AML-193 (cell line): Measurements from ENCODE around the gene LZTS2.

ENCODE experiments used
- DNase-seq, 2 experiments: peaks; one replicate each; lab custom pipeline; 2025; lab: John Stamatoyannopoulos, UW

Gene LZTS2

DNA sequence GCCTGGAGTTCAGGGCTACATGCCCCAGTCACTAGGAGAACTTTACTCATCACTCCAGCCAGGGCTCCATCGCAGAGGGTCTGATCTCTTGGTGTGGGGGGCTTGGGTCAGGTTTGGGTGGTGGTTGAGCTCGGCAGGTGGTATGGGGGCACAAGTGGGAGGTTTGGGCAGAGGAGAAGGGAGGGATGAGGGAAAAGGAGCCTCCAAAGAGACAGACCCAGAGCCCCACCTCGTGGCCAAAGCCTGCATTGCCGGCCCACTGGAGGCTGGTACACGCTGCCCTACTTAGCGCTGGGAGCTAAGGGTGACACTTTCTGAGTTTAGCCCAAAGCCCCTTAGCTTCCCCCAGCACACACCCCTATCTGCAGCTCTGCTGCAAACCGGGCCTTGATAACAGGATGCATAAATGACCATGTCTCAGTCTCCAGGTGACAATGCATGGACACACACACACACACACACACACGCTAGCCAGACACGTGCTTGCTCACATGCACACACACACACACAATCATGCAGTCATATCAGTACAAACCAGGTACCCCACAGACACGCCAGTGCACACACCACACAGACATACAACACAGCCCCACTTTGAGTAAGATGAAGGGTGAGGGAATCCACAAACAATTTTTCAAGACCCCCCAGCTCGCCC lies 14.7 kb downstream of the LZTS2 start:
- peak; percentile 42 to 46 for DNase-seq

DNA sequence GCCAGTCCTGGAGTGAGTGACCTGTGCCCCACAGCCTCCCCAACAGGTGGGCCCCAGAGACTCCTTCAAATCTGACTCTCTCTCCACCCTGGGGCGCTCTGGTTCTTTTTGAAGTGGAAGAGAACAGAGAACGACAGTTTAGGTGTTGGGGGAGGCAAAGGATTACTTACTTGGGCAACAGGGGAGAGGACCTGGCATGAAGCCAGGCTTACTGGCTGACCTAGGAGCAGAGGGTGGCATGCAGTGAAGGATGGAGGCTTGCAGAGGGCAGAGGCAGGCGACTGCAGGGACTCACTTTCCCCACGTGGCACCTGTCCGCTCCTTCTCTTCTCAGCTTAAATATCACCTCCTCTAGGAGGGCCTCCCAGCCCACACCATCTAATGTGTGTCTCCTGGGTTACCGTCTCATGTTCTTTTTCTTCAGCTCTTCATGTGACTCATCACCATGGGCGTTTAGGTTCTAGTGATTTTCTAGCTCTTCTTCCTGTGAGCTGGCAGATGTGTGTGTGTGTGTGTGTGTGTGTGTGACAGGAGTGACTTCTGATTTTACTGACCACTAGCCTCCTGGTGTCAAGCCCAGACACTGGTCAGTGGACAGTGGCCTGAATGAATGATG lies 15.5 kb downstream of the LZTS2 start:
- no peak for DNase-seq

DNA sequence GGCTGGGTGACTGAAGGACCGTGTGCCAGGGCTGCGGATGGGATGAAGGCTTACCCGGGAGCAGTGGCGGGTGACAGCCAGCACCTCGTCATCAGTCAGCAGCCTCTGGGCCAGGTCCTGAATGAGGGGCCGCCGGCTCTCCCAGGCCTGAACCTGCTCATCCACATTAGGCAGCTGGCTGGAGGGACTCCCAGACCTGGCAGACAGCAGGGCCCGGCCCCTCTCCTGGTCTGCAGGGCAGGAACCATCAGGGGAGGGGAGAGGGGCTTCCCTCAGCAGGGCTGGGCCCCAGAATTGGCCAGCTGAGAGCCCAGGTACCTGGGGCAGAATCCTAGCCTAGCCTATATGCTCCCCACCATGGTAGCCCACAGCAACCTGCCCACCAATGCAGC lies 16.0 kb downstream of the LZTS2 start:
- DNase-seq: no peak

DNA sequence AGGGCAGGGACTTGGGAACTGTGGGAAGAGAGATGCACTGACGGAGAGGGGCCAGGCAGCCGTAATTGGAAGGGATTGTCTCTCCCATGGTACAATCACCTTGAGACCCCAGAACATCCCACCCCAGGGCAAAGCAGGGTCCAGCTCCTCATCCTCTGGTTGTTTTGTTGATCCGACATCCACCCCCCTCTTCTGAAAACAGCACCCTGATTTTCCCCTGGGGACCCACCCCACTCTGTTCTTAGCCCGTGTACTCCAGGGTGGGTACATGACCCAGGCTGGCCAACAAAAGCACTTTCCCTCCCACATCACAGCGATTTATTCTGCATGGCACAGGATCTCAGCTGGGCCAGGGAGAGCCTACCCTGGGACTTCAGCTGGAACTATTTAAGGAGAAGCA lies 17.2 kb downstream of the LZTS2 start:
- DNase-seq: no peak

DNA sequence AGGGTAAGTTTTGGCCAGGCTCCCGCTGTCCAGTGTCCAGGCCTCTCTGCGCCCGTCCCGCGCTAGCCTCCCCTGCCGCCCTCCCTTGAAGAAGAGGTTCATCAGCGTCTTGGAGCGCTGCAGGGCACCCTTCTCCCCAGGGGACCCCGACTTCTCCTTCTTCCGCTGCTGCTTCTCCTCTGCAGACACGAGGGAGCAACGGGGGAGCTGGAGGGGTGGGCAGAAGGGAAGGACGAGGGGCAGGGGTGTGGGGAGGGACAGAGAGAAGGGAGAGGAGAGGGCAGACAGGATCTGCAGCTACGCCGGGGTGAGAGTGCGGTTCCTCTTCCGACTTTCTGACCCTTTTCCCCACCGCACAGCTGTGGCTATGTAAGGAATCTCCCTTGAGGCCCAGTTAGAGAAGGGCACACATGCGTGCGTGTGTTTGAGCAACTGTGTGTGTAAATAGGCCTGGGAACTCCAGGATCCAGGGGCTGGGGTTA lies 18.6 kb downstream of the LZTS2 start:
- DNase-seq: no peak

DNA sequence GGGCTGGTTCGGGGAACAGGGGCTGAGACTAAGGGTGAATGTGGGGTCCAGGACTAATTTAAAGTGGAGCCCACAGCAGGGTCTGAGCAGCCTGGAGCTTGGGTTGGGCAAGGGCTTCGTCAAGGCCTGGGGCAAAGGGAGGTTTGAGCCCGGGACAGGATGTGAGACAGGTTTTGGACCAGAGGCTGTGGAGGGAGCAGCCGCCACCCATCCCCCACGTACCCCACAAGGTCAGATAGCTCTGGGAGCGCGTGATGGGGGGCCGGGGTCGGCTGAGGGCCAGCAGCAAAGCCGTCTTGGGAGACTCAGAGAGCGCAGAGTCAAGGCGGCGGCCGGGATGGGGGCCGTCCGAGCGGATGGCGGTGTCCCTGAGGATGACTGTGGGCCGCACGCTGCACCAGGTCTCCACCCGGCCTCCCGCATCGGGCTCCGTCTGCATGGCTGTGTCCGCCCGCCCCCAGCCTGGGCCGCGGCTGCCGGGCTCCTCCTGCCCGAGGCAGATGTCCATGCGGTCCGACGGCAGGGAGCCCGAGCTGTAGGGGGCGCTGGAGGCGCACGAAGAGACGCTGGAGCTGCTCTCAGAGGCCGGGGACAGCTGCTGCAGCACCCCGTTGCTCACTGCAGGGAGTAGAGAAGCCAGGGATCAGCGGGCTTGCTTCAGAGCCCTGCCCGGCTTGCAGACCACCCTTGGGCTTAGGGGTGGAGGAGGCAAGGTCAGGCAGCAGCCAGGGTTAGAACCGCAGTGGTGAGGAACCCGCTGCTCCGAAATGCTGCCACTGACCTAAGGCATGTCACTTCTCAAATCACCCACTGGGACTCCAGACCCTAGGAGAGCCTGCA lies 19.2 kb downstream of the LZTS2 start:
- DNase-seq: peak; percentile 67 to 75

DNA sequence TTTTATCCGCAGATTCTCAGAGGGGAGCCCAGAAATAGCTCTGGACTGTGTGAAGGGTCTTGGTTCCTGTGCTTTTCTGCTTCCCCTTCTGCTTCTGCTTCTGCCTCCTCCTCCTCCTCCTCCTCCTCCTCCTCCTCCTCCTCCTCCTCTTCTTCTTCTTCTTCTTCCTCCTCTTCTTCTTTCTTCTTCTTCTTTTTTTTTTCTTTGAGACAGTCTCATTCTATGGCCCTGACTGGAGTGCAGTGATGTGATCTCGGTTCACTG lies 19.8 kb downstream of the LZTS2 start:
- DNase-seq: no peak

DNA sequence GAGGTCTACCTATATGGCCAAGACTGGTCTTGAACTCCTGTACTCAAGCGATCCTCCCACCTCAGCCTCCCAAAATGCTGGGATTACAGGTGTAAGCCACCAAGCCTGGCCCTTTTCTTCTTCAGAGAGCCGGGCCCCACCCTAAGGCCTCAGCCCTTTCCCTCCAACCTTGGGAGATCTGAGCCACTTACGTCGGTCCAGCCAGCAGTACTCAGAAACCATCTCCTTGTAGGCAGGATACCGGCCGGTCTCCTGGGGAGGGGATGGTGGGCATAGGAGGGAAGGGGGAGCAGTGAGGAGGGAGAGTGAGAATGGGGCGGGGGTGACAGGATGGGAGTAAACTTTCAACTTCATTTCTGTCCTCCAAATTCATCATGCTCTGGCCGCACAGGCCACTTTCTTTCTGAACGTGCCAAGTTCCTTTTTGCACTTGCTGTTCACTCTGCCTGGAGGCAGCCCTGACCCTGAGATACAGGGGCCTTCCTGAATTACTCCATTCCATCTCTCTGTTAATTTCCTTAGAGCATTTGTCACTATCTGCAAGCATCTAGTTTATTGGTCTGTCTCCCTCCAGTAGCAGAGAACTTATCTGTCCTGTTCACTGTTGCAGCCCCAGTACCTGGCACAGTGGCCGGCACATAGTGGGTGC lies 20.9 kb downstream of the LZTS2 start:
- no peak for DNase-seq

DNA sequence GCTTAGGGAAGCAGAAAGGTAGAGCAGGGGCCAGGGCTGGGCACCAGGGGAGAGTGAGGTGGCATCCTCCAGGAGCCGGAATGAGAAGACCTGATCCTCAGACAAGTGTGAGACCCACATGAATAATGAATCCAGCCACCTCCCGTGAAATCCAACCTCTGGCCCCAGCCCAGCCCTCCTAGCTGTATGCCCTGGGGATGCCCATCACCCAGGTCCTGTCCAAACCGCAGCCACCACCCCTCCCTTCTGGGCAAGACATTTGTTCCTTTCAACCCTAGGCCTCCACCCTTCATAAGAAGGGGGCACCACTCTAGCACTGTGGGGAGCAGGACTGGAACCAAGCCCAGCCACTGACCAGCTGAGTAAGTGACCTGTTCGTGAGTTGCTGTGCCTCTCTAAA lies 21.6 kb downstream of the LZTS2 start:
- no peak for DNase-seq

DNA sequence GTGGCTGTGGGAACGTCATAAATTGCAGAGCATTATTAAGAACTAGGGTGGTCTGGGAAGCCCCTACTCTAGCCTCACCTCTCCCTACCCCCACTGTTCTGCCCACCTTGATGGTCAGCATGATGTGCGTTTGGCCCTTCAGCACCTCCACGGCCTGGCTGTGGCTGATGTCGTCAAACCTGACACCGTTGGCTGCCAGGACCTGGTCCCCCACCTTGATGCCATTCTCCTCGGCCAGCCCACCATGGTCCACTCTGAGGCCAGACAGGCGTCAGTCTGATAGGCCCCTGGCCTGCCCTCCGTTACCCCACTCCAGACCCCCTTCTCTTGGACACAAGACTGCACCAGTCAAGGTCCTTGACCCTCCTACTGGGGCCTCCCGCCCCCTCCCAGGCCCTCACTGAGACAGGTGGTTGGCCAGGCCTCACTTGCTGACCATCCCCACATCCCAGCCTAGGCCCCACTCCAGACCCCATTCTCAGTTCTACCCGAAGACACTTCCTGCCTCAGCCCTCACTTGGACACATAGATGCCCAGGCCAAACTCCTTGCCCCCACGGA lies 22.2 kb downstream of the LZTS2 start:
- no peak for DNase-seq

DNA sequence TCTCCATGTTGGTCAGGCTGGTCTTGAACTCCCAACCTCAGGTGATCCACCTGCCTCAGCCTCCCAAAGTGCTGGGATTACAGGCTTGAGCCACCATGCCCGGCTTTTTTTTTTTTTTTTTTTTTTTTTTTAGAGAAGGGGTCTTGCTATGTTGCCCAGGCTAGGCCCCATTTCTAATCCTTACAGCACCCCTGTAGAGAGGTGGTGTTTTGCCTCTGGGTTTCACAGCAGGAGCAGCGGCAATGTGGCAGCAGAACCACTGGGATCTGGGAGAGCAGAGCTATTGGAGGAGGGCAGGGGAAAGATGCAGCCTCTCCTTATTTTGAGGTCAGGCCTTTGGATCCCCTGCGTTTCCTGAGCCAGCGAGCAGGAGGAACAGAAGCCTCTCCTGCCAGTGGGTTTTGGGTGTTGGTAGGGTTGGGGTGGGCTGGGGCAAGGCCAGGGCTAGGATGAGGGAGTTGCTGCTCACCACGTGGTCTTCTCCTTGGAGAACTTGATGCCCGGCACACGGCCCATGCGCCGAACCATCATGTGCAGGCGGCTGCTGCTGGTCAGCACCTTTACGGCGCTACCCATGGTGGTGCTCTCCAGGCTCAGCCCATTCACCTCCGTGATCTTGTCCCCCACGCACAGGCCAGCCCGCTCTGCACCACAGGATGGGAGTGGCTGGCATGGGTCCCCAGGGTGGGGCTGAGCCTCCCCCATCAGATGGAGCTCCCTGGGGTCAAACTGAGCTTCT lies 23.5 kb downstream of the LZTS2 start:
- no peak for DNase-seq

DNA sequence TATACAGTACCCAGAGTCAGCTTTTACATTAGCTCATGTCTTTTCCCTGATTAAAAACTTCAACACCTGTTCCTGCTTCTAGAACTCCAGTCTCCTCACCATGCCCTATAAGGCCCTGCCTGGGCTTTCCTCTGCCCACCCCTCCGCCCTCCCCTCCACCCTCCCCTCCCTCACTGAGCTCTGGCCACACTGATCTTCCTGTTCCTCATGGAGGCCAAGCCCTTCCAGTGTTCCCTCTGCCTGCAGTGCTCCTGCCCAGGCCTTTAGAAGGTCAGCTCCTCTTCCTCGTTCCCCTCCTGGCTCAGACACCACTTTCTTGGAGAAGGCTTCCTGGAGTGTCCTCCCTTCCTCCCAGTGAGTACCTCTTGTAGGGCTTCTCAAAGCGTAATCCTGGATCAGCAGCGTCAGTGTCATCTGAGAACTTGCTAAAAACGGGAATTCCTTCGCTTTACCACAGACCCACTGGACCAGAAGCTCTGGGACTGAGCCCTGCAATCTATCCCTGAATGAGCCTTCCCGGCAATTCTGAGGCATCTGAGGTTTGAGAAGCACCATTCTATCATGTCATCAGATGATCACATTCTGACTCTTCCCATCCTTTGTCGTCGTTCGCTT lies 27.6 kb downstream of the LZTS2 start:
- DNase-seq: no peak

DNA sequence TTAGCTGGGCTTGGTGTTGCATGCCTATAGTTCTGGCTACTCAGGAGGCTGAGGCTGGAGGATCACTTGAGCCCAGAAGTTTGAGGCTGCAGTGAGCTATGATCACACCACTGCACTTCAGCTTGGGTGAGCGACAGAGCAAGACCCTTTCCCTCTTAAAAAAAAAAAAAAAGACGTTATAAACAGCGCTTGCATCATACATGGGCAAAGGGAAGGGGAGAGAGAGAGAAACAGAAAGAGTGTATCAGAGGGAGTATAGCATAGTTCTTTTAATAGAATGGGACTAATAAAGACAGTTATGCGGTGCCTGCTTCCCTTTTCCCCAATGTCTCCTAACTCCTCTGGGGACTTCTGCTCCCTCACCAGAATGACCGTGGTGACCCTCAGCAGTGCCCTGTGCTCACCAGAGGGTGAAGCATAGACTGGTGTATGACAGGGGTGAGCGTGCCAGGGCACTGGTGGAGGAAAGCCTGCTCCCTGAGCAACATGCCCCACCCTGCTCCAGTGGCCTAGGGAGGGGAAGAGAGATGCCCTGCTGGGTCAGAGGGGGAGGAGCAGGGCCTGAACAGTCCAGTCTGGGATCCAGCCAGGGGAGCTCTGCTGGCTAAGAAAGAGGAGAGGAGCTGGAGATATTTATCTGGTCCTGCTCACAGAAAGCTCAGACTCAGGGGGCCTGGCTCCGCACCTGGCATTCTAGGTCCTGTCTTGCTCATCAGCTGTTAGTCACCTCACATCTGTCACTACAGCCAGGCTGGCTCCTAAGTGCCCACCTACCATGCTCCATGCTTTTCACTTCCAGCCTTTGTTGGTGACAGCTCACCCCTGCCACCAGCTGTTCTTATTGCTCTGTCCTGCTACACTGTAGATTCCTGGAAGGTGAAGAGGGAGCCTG lies 29.1 kb downstream of the LZTS2 start:
- DNase-seq: no peak

DNA sequence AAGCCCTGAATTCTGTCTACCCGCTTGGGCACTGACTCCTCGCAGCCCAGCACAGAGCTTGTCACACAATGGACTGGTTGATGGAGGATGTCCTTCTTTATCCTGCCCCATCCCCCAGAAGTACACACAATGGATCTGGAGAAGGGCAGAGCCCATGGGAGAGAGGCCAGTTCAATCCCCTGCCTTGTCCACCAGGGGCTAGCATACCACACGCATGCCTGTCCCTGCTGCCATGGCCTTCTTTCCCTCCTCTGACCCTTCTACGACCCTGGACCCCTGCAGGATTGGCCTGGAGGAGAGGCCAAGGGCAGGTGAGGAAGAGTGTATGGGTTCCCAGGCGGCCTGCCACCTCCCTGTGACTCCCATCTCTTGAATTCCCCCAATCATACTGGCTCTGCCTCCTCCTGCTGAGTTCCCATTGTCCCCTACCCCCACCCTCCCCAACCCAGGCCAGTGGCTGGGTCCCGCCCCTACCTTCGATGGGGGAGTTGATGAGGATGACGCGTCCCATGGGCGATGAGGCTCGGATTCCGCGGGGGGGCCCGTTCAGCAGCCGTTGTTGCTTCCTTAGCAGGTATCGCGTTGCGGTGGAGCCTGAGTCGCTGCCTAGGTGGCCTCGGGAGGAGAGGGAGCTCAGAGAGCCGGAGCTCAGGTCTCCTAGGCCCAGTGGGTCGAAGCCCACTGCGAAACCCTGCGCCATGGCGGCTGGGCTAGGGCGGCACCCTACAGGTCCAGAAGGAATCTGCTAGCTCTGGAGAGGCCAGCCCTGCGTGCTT lies 30.1 kb downstream of the LZTS2 start:
- no peak for DNase-seq

DNA sequence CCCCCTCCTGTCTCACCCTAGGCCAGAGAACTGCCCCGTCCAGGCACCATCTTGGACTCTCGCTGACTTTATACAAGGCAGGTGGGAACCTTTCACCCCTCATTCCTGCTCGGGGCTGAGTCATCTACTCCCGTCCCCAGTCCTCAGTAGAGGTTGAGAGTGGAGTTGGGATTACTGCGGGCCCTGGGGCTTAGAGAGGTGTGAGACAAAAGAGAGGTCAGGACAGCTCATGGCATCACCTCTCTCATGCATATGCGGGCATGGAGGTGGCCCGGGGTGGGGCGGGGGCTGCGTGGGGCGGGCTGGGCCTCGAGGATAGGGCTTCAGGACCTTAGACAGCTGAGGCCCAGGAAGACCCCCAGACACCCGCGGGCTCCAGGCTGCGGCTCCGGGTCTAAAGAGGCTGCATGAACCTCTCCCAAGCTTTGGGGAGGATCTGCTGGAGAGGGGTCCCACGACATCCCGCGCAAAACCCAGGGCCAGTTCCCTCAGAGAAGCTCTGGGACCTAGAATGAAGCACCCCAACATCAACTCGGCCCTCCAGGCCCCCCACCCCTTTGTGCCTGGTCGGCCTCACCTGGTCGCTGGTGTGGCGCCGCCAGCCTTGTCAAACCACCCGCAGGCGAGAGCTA lies 31.0 kb downstream of the LZTS2 start:
- DNase-seq: no peak

DNA sequence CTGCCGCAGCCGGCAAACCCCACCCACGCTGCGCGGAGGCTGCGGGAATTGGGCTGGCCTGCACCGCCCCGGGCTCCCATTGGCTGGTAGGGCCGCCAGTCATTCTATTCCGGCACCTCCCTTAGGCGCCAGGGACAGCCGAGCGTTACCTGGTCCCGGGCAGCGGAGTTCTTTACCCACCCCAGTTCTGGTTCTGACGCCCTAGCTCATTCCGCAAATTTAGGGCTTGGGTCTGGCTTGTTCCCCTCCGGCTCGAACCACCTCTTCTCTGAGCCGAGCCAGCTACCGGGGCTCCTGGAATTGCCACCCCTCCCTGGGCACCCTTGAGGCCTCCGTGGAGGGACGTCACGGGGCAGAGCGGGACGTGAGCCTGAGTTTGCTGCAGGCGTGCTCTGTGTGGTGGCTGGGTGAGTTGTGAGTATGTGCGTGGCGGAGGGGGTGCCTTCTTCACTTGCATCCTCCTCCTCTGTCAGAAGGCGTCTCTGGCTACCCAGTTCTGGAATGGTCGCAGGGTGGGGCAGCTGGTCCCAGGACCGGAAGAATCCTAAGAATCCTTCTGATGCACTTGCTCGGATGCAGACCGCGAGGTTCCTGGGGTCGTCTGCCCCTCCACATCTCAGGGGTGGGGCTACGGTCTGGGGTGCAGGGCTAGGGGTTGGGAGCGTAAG lies 31.7 kb downstream of the LZTS2 start, which contains the start of the genes PDZD7 and SFXN3:
Gene PDZD7 (minus strand): TSS at position 2 of the 668 bp plus-strand sequence. CDS start 910 bp downstream, outside the sequence.
Gene SFXN3 (plus strand): TSS at position 107 of the 668 bp plus-strand sequence. CDS start 3,461 bp downstream, outside the sequence.
- peak; percentile 77 to 80 for DNase-seq

DNA sequence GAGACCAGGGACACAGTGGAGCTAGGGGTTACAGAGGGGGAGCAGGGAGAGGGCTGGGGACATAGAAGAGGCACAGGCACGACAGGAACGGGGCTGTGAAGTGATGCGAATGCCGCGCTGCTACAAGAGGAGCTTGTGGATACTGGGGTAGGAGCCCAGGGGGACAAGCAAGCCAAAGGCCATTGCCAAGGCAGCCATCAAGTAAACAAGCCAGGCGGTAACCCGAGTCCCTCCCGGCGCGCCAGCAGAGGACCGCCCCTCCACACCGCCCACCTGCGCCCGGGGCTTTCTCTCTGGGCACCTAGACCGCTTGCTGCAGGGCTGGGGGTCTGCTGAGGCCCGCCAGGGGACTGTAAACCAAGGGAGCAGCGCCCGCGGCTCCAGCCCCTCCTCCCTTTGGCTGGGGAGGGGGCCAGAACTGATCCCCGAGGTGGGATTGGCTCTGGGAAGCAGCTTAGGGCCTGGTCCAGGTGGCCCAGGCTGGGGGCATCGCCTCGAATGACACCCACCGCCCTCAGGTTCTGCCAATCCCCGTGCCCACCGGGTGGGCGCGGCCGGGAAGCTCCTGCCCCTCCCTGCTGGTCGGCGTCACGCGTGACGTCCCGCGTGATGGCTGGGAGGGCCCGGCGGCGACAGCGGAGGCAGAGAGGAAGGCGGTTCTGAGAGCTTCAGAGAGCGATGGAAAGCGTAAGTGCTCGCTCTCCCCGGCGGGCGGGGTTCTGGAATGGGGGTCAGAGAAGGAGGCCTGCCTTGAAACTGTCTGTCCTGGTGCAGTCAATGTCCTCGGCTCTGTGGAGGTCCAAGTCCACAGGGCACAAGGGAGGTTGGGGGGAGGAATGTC lies 32.4 kb downstream of the LZTS2 start:
- peak; percentile 27 to 38 for DNase-seq
